ENCODE measurements around the gene MAML3.

DNA sequence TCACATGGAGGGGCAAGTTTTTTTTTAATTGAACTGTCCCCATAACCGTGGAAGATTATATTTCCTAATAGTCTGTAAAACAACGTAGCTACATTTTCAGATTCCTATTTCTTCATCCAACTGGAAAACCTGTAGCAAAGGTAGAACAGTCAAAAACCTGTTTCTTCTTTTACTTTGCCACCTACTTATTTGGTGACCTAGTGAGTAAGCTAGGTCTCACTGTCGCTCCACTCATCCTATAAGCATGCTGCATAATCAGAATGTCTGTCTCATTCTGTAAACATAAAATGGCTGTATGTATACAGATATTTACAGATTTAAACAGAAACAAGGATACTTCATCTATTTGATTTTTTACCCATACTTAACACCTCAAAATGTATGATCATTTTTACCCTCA lies 20.4 kb downstream of the MAML3 start:
- TF ChIP-seq EP300 (IDR thresholded peaks at IDR 0.05), result no peak
- TF ChIP-seq POLR2A (IDR thresholded peaks at IDR 0.05), result no peak
- TF ChIP-seq, protein P1, sequence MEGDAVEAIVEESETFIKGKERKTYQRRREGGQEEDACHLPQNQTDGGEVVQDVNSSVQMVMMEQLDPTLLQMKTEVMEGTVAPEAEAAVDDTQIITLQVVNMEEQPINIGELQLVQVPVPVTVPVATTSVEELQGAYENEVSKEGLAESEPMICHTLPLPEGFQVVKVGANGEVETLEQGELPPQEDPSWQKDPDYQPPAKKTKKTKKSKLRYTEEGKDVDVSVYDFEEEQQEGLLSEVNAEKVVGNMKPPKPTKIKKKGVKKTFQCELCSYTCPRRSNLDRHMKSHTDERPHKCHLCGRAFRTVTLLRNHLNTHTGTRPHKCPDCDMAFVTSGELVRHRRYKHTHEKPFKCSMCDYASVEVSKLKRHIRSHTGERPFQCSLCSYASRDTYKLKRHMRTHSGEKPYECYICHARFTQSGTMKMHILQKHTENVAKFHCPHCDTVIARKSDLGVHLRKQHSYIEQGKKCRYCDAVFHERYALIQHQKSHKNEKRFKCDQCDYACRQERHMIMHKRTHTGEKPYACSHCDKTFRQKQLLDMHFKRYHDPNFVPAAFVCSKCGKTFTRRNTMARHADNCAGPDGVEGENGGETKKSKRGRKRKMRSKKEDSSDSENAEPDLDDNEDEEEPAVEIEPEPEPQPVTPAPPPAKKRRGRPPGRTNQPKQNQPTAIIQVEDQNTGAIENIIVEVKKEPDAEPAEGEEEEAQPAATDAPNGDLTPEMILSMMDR (IDR thresholded peaks at IDR 0.05), result no peak
